Hepatocyte (in vitro differentiated cells): ENCODE data around the gene TNRC6A. TPM values are rescaled to one million over a fixed set of nuclear protein-coding genes. Genes with fewer than 3 reads are reported as not detected.

Source experiments
- DNase-seq: peaks from one replicate; pipeline ENCODE4 v3.0.0-alpha.2; 2016; ENCODE audit warnings: low spot score
- H2AFZ ChIP-seq: fragments of 200-600 bp; sonication (generic); 2 replicates; pipeline ENCODE4 v1.6.0; 2016; ENCODE audit warnings: antibody characterized with exemption, mild to moderate bottlenecking
- H3K27ac ChIP-seq: fragments of 200-600 bp; sonication (generic); 2 replicates; pipeline ENCODE4 v1.5.1; 2016; ENCODE audit warnings: mild to moderate bottlenecking
- H3K27me3 ChIP-seq: fragments of 200-600 bp; sonication (generic); 2 replicates; pipeline ENCODE4 v1.6.1; 2016
- H3K36me3 ChIP-seq: fragments of 200-600 bp; sonication (generic); replicated peaks from 2 replicates; pipeline ENCODE4 v1.5.1; 2016; ENCODE audit warnings: low read depth; ENCODE audit not compliant: insufficient read depth
- H3K4me1 ChIP-seq: fragments of 200-600 bp; sonication (generic); 2 replicates; pipeline ENCODE4 v1.5.1; 2016; ENCODE audit warnings: mild to moderate bottlenecking, moderate library complexity; ENCODE audit not compliant: insufficient read depth
- H3K4me2 ChIP-seq: fragments of 200-600 bp; sonication (generic); 2 replicates; pipeline ENCODE4 v1.6.0; 2016
- H3K4me3 ChIP-seq: fragments of 200-600 bp; sonication (generic); 2 replicates; pipeline ENCODE4 v1.5.1; 2016; ENCODE audit warnings: mild to moderate bottlenecking
- H3K79me2 ChIP-seq: fragments of 200-600 bp; sonication (generic); 2 replicates; pipeline ENCODE4 v1.6.0; 2017; ENCODE audit warnings: mild to moderate bottlenecking
- H3K9me2 ChIP-seq: fragments of 200-600 bp; sonication (generic); replicated peaks from 2 replicates; pipeline ENCODE4 v1.6.0; 2017; ENCODE audit warnings: mild to moderate bottlenecking; ENCODE audit not compliant: insufficient read depth
- H3K9me3 ChIP-seq: fragments of 200-600 bp; sonication (generic); 2 replicates; pipeline ENCODE4 v1.5.1; 2016; ENCODE audit warnings: low read depth, mild to moderate bottlenecking
- H4K20me1 ChIP-seq: fragments of 200-600 bp; sonication (generic); 2 replicates; pipeline ENCODE4 v1.6.0; 2016; ENCODE audit warnings: mild to moderate bottlenecking; ENCODE audit not compliant: insufficient read depth, poor library complexity, severe bottlenecking
- EZH2 ChIP-seq: fragments of 200-600 bp; sonication (generic); IDR thresholded peaks from 2 replicates; pipeline ENCODE4 v1.6.1; 2016; ENCODE audit warnings: antibody characterized with exemption, mild to moderate bottlenecking, borderline replicate concordance
- EZH2phosphoT487 ChIP-seq: fragments of 200-600 bp; sonication (generic); IDR thresholded peaks from one replicate; pipeline ENCODE4 v1.6.1; 2018; ENCODE audit warnings: antibody characterized with exemption, mild to moderate bottlenecking, low read depth, moderate library complexity; ENCODE audit not compliant: unreplicated experiment, severe bottlenecking
- WGBS: methylation state at CpG from one replicate; pipeline ENCODE4 v1.1.6; 2016; ENCODE audit warnings: low lambda C conversion rate; ENCODE audit errors: missing lambda C conversion rate; 5-methylcytosine and 5-hydroxymethylcytosine counted together
- polyA plus RNA-seq: library from polyadenylated mRNA; unstranded; fragments of >200 nt; fragmentation: Nextera tagmentation; extraction: Ambion mirVana; gene quantifications from 2 replicates; pipeline ENCODE4 v1.2.1, GENCODE V29; 2016
- total RNA-seq: library from RNA; depleted of rRNA; stranded (reverse); fragments of >200 nt; gene quantifications from 2 replicates; pipeline ENCODE4 v1.2.3, GENCODE V29; 2014
- TF ChIP-seq, protein P1 (sequence below): fragments of 200-600 bp; sonication (generic); IDR thresholded peaks from 2 replicates; pipeline ENCODE4 v1.5.1; 2016; ENCODE audit warnings: antibody characterized with exemption, mild to moderate bottlenecking; ENCODE audit not compliant: poor library complexity

The TNRC6A gene
- total and polyA plus RNA-seq, 2 experiments from 2014 or later, result 17.1 to 52.8 TPM

DNA sequence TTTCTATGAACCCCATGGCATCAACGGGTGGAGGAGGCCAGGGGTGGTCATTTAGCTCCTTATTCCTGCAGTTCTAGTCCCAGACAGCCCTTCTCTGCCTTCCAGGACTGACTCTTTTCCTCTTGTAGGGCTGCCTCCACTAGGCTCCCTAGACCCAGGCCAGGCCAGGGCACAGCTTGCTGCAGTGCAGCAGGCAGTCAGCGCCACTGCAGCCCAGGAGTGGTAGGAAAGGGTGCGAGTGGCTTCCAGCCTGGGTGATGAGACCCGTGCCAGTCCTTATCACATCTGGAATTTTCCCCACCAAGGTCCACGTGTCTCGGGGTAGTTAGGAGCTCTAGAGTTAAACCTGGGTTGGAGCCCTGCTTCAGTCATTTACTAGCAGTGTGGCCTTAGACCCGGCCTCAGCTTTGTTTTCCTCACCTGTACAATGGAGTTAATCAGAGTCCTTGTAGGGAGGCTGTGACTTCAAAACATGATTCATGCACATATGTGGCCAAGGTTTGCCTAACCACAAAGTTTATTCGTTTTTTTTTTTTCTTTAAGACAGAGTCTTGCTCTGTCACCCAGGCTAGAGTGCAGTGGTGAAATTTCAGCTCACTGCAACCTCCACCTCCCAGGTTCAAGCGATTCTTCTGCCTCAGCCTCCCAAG lies 121.0 kb downstream of the TNRC6A start:
- H4K20me1 ChIP-seq, result no peaks in the 10 kb centered on the region
- no peaks in the 10 kb centered on the region for H3K27me3 ChIP-seq
- H3K36me3 ChIP-seq, result no peaks in the 10 kb centered on the region
- H3K27ac ChIP-seq, result no peak overlapping the region
- H3K79me2 ChIP-seq, result no peaks in the 10 kb centered on the region
- no peak overlapping the region for H2AFZ ChIP-seq
- TF ChIP-seq EZH2, result no peak
- TF ChIP-seq, protein P1, sequence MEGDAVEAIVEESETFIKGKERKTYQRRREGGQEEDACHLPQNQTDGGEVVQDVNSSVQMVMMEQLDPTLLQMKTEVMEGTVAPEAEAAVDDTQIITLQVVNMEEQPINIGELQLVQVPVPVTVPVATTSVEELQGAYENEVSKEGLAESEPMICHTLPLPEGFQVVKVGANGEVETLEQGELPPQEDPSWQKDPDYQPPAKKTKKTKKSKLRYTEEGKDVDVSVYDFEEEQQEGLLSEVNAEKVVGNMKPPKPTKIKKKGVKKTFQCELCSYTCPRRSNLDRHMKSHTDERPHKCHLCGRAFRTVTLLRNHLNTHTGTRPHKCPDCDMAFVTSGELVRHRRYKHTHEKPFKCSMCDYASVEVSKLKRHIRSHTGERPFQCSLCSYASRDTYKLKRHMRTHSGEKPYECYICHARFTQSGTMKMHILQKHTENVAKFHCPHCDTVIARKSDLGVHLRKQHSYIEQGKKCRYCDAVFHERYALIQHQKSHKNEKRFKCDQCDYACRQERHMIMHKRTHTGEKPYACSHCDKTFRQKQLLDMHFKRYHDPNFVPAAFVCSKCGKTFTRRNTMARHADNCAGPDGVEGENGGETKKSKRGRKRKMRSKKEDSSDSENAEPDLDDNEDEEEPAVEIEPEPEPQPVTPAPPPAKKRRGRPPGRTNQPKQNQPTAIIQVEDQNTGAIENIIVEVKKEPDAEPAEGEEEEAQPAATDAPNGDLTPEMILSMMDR, result no peak
- TF ChIP-seq EZH2phosphoT487, result no peak
- H3K9me2 ChIP-seq, result no peaks in the 10 kb centered on the region
- DNase-seq, result no peak
- 79% methylated on average over 9 of the region's 9 CpGs for WGBS
- H3K9me3 ChIP-seq, result no peaks in the 10 kb centered on the region
- H3K4me3 ChIP-seq, result no peak overlapping the region
- no peak overlapping the region for H3K4me2 ChIP-seq
- peaks cover 6% of the 10 kb centered on the region for H3K4me1 ChIP-seq

DNA sequence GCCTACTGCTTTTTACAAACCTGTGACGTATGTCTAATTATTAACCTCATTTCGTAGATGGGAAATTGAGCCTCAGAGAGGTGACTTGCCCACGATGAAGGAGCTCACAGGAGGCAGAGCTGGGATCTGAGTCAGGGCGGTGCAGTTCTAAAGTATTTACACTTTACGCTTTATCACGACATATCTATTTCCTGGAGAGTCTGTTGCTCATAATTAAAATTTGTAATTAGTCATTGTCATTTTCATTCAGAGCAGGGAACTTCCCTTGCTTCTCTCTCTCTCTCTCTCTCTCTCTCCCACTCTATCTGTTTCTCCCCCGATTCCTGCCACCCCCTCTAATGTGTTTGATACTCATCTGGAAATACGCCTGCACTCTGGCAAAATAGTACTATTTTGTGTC lies 122.2 kb downstream of the TNRC6A start:
- peaks cover 4% of the 10 kb centered on the region for H3K4me1 ChIP-seq
- no peak overlapping the region for H3K27ac ChIP-seq
- no peaks in the 10 kb centered on the region for H3K36me3 ChIP-seq
- no peaks in the 10 kb centered on the region for H3K79me2 ChIP-seq
- TF ChIP-seq, protein P1, result no peak
- no peak overlapping the region for H2AFZ ChIP-seq
- no peak overlapping the region for H3K4me3 ChIP-seq
- no peaks in the 10 kb centered on the region for H3K27me3 ChIP-seq
- H3K4me2 ChIP-seq, result no peak overlapping the region
- no peaks in the 10 kb centered on the region for H3K9me2 ChIP-seq
- DNase-seq, result no peak
- WGBS, result 74% methylated on average over 8 of the region's 8 CpGs
- no peaks in the 10 kb centered on the region for H4K20me1 ChIP-seq
- no peaks in the 10 kb centered on the region for H3K9me3 ChIP-seq

DNA sequence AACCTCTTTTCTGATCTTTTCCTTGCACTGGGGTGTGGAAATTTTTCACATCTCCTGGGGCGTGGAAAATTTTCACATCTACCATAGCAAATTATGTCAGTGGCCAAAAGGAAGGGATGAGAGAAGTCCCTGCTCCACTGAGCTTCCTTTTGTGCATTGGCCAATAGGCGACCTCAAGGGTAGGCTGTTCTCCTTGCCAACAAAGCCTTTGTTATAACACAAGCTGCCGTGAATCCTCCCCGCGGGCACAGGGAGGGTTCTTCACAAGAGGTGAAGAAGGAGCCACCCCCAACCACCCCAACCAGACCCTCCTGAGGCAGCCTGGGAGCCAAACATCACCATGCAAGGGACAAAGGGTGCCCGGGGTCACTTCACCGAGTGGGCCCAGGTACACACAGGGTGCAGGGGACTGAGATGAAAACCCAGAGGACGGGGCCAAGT lies 122.8 kb downstream of the TNRC6A start:
- H4K20me1 ChIP-seq, result no peaks in the 10 kb centered on the region
- H3K4me3 ChIP-seq, result no peak overlapping the region
- H3K9me2 ChIP-seq, result no peaks in the 10 kb centered on the region
- no peaks in the 10 kb centered on the region for H3K27me3 ChIP-seq
- 93% methylated on average over 8 of the region's 8 CpGs for WGBS
- no peak for DNase-seq
- peaks cover 4% of the 10 kb centered on the region for H3K4me1 ChIP-seq
- no peaks in the 10 kb centered on the region for H3K9me3 ChIP-seq
- no peak overlapping the region for H2AFZ ChIP-seq
- H3K27ac ChIP-seq, result no peak overlapping the region
- H3K36me3 ChIP-seq, result no peaks in the 10 kb centered on the region
- TF ChIP-seq, protein P1, result no peak
- TF ChIP-seq EZH2 (no peak), EZH2phosphoT487 (no peak)
- no peak overlapping the region for H3K4me2 ChIP-seq
- no peaks in the 10 kb centered on the region for H3K79me2 ChIP-seq
